Heart left ventricle (tissue), 16 donors: ENCODE results near the gene DNAI1. TPM values are rescaled to one million over a fixed set of nuclear protein-coding genes. Genes with fewer than 3 reads are reported as not detected.
"Not testable (repeated sequence)": the region's sequence is repeated elsewhere in the genome, so short reads cannot be mapped to it uniquely, and the experiment has no call there.

Experiments
- ATAC-seq, 4 donors: fragments of 200-7000 bp; cut with Tn5 transposase; one replicate each; pipeline ENCODE4 v1.9.1; 2020 to 2022; ENCODE audit warnings: moderate library complexity in 4 of 4, mild to moderate bottlenecking in 3 of 4, moderate number of reproducible peaks in 1 of 4
- DNase-seq, 5 donors: peaks; one replicate each; pipeline ENCODE4 v3.0.0-alpha.2; 2020
- H3K27ac ChIP-seq, 12 donors: fragments of 200-600 bp; sonication (generic) in 4 of 12; one replicate each; pipeline versions ENCODE4 v1.5.0 to v1.8.0; 2016 to 2022; ENCODE audit warnings: mild to moderate bottlenecking in 2 of 12
- H3K27me3 ChIP-seq, 9 donors: fragments of 200-600 bp; sonication (generic) in 2 of 9; one replicate each; pipeline versions ENCODE4 v1.5.1 to v1.8.0; 2016 to 2022; ENCODE audit warnings: mild to moderate bottlenecking in 3 of 9
- H3K36me3 ChIP-seq, 9 donors: fragments of 200-600 bp; sonication (generic) in 2 of 9; one replicate each; pipeline versions ENCODE4 v1.5.0 to v1.8.0; 2018 to 2022; ENCODE audit warnings: mild to moderate bottlenecking in 2 of 9
- H3K4me1 ChIP-seq, 12 donors: fragments of 200-600 bp; sonication (generic) in 4 of 12; one replicate each; pipeline versions ENCODE4 v1.5.0 to v1.8.0; 2016 to 2022; ENCODE audit warnings: mild to moderate bottlenecking in 3 of 12
- H3K4me3 ChIP-seq, 12 donors: fragments of 200-600 bp; sonication (generic) in 4 of 12; one replicate each; pipeline versions ENCODE4 v1.5.0 to v1.8.0; 2017 to 2022; ENCODE audit warnings: mild to moderate bottlenecking in 9 of 12, moderate library complexity in 4 of 12
- H3K9me3 ChIP-seq, 12 donors: fragments of 200-600 bp; sonication (generic) in 4 of 12; one replicate each; pipeline versions ENCODE4 v1.5.0 to v1.8.0; 2016 to 2022; ENCODE audit warnings: mild to moderate bottlenecking in 1 of 12
- POLR2A ChIP-seq, 2 donors: fragments of 450-650 bp; IDR thresholded peaks; one replicate each; pipeline ENCODE4 v1.6.1; 2017; ENCODE audit warnings: antibody characterized with exemption in 2 of 2, mild to moderate bottlenecking in 2 of 2, moderate library complexity in 2 of 2
- WGBS, 4 donors: extraction: QIAGEN DNeasy Blood & Tissue Kit in 2 of 4; methylation state at CpG; one replicate each; pipeline versions ENCODE4 v1.1.5 to v1.1.7; 2013 to 2018; 5-methylcytosine and 5-hydroxymethylcytosine counted together
- intact Hi-C, 10 donors: fragments of 100-400 bp; cut with DNase I; formaldehyde crosslinking; loops; one replicate each; pipeline versions ENCODE4 v1.11.1 to v1.14.2; 2022
- polyA plus RNA-seq, 2 donors: library from polyadenylated mRNA; stranded (reverse); fragments of 200-250 nt; gene quantifications; one replicate each; pipeline ENCODE4 v1.2.3, GENCODE V29; 2013
- total RNA-seq, 9 donors: library from RNA; depleted of rRNA in 2 of 9; stranded (reverse); fragments of >200 nt in 2 of 9; fragmentation: NEBNext Ultra II Directional in 3 of 9; extraction: Animal tissue kit (Norgen Biotek cat#: 25700) in 3 of 9; gene quantifications; one replicate each; pipeline versions ENCODE4 v1.1.0 to v1.2.4, GENCODE V29; 2016 to 2023
- TF ChIP-seq, protein P1 (sequence below), 12 donors: fragments of 200-600 bp; sonication (generic) in 4 of 12; IDR thresholded peaks; one replicate each; pipeline versions ENCODE4 v1.5.0 to v1.8.0; 2018 to 2022; ENCODE audit warnings: antibody characterized with exemption in 12 of 12, mild to moderate bottlenecking in 5 of 12
- donor health status: ischemic (EF 13 %, LVEDD 7.1; RV severe dilation, severe dysfunction).
- donor health status: healthy with polysubstance abuse.
- donor health status: DM: no; HTN: yes; CAD: no.
- donor health status: DM: no; HTN: no; CAD: no.
- donor health status: ischemic (EF 25% LVEDD 6.9; RV normal size, moderate dysfunction).
- donor health status: ischemic (EF 25% LVEDD 5.7; RV mildly dilated, moderate dysfunction).
- donor health status: healthy.
- donor health status: DM: yes; HTN: yes; CAD: no.
- donor health status: ischemic (EF 35%, LVEDD 5.7; RV mildly dilated, moderate dysfunction).
- donor health status: nonischemic (EF 11% LVEDD 7.7; RV severe dilation, severe dysfunction).
- donor health status: DM: yes; HTN: yes; CAD: no.
- donor health status: PGD.
- donor health status: ischemic (EF 29% LVEDD 5.4; RV normal size, mild dysfunction).
- donor health status: nonischemic (EF 23%, LVEDD 6.1; RV moderate dilation, normal function).

Gene DNAI1
- total and polyA plus RNA-seq, 11 donors: 0.36 to 0.86 (median 0.43) TPM; not detected in 8

DNA sequence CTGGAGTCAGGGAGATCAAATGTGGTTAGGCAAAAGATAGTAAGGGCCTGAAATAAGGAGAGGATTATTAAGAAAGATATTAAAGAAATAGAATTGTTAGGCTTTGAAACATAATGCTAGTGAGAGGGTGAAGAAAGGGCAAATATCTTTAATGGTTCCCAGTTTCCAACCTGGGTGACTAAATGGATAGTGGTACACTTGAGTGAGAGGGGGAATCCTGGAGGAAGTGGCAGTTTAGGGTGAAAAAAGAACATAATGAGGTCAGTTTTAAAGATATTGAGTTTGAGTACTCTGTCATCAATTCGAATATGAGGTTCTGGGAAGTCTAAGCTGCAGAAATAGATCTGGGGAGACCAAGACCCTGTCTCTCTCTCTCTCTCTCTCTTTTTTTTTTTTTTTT, 18.9 kb downstream of the DNAI1 start:
- intact Hi-C loops: no loop called here
- 74 to 84% (median 80%) methylated on average over 1 of the region's 1 CpG for WGBS, 4 donors

DNA sequence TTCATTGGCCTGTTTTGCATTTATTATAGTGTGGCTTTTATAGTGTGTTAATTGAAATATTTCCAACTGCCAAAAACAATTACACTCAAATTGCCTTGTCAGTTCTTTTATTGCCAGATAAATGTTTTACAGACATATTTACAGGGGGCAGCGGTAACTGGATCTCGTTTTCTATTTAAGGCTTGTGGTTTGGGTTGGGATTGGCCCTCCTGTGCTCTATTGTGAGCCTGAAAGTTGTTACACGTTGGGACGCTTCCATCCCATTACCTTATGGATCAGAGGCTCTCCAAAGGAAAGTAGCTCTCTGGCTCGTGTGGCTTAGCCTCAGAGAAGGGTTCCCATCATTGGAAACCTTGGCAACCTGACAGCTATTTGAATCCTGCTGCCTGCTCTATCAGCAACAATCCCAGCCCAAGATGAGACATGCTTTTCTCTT, 20.8 kb downstream of the DNAI1 start:
- Histone ChIP-seq H3K4me3 (no peak overlapping the region), H3K4me1 (peaks cover 0 to 4% (median 0%) of the 10 kb centered on the region in 12 donors), H3K36me3 (no peaks in the 10 kb centered on the region), H3K27me3 (no peaks in the 10 kb centered on the region), H3K9me3 (no peaks in the 10 kb centered on the region), H3K27ac (no peak overlapping the region)
- no peak for ATAC-seq
- 71 to 76% (median 72%) methylated on average over 5 of the region's 5 CpGs for whole genome bisulfite sequencing, 4 donors
- intact Hi-C loops: no loop called here
- TF ChIP-seq, protein P1, sequence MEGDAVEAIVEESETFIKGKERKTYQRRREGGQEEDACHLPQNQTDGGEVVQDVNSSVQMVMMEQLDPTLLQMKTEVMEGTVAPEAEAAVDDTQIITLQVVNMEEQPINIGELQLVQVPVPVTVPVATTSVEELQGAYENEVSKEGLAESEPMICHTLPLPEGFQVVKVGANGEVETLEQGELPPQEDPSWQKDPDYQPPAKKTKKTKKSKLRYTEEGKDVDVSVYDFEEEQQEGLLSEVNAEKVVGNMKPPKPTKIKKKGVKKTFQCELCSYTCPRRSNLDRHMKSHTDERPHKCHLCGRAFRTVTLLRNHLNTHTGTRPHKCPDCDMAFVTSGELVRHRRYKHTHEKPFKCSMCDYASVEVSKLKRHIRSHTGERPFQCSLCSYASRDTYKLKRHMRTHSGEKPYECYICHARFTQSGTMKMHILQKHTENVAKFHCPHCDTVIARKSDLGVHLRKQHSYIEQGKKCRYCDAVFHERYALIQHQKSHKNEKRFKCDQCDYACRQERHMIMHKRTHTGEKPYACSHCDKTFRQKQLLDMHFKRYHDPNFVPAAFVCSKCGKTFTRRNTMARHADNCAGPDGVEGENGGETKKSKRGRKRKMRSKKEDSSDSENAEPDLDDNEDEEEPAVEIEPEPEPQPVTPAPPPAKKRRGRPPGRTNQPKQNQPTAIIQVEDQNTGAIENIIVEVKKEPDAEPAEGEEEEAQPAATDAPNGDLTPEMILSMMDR (IDR thresholded peaks at IDR 0.05): no peak
- TF ChIP-seq POLR2A (IDR thresholded peaks at IDR 0.05): no peak
- no peak for DNase-seq

More for the DNA sequence above, 18.9 kb downstream of the DNAI1 start:
- Histone ChIP-seq H3K9me3 (no peaks in the 10 kb centered on the region), H3K4me1 (peaks cover 0 to 4% (median 0%) of the 10 kb centered on the region in 12 donors), H3K4me3 (no peak overlapping the region), H3K27ac (no peak overlapping the region), H3K36me3 (no peaks in the 10 kb centered on the region), H3K27me3 (no peaks in the 10 kb centered on the region)
- DNase-seq (no peak), ATAC-seq (no peak)
- no peak for TF ChIP-seq POLR2A (IDR thresholded peaks at IDR 0.05)
- TF ChIP-seq, protein P1 (IDR thresholded peaks at IDR 0.05): no peak

DNA sequence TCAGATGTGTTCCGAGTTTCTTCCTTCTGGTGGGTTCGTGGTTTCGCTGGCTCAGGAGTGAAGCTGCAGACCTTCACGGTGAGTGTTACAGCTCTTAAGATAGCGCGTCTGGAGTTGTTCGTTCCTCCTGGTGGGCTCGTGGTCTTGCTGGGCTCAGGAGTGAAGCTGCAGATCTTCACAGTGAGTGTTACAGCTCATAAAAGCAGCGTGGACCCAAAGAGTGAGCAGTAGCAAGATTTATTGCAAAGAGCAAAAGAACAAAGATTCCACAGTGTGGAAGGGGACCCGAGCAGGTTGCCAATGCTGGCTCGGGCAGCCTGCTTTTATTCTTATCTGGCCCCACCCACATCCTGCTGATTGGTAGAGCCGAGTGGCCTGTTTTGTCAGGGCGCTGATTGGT, 23.0 kb downstream of the DNAI1 start:
- intact Hi-C loops, H3K27me3 ChIP-seq, H3K9me3 ChIP-seq, H3K36me3 ChIP-seq, ATAC-seq, H3K4me3 ChIP-seq, DNase-seq, H3K27ac ChIP-seq, H3K4me1 ChIP-seq: not testable (repeated sequence)
- WGBS, 4 donors: 72 to 78% (median 73%) methylated on average over 13 of the region's 13 CpGs

DNA sequence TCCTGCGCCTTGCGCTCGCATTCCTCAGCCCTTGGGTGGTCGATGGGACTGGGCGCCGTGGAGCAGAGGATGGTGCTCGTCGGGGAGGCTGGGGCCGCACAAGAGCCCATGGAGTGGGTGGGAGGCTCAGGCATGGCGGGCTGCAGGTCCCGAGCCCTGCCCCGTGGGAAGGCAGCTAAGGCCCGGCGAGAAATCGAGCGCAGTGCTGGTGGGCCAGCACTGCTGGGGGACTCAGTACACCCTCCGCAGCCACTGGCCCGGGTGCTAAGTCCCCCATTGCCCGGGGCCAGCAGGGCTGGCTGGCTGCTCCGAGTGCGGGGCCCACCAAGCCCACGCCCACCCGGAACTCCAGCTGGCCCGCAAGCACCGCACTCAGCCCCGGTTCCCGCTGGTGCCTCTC, 24.1 kb downstream of the DNAI1 start:
- 92 to 95% (median 94%) methylated on average over 9 to 27 of the region's 27 CpGs for WGBS, 4 donors
- DNase-seq, H3K4me1 ChIP-seq, ATAC-seq, H3K36me3 ChIP-seq, H3K9me3 ChIP-seq, H3K4me3 ChIP-seq, H3K27ac ChIP-seq, H3K27me3 ChIP-seq, intact Hi-C loops: not testable (repeated sequence)

DNA sequence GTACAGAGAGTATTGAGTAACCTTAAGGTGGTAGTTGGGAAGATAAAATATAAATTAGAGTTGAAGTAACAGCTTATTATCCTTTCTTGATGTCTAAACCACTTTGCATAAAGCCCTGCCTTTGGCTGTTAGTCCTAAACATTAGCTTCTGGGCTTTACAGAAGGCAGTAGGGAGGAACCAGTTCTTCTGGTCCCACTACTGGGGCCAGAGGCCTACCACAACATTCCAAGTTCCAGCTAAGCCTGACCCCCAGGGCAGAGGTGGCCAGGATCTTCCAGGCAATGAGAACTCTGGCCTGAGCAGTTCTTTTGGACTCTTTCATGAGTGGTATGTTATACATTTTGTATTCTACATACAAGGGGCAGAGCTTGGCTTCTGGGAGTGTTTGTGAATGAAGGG, 26.1 kb downstream of the DNAI1 start:
- Histone ChIP-seq H3K9me3 (no peaks in the 10 kb centered on the region), H3K4me3 (no peak overlapping the region), H3K36me3 (no peaks in the 10 kb centered on the region), H3K27ac (no peak overlapping the region), H3K4me1 (no peaks in the 10 kb centered on the region), H3K27me3 (peaks cover 0 to 3% (median 0%) of the 10 kb centered on the region in 9 donors)
- ATAC-seq (no peak), DNase-seq (no peak)
- intact Hi-C loops: no loop called here
- TF ChIP-seq, protein P1 (IDR thresholded peaks at IDR 0.05): no peak
- no peak for TF ChIP-seq POLR2A (IDR thresholded peaks at IDR 0.05)
